Amniotic epithelial cell (primary cell): ENCODE measurements around the gene OLFML1.

Experiments
- DNase-seq: peaks from one replicate; pipeline ENCODE4 v3.0.0-alpha.2; 2010; ENCODE audit warnings: low read depth

The OLFML1 gene

GRCh38 chr11:7559398-7560283 is 74.3 kb downstream of the OLFML1 start:
- DNase-seq = no peak
